ENCODE data around the gene PRELID2.

PRELID2 gene

GRCh38 chr5:145793574-145793973 lies 41.6 kb downstream of the PRELID2 start:
- DNase-seq, result no peak

GRCh38 chr5:145792840-145793239 lies 42.3 kb downstream of the PRELID2 start:
- no peak for DNase-seq

- DNase-seq, result no peak
Measured at GRCh38 chr5:145791866-145792265, 43.3 kb downstream of the PRELID2 start.

GRCh38 chr5:145787996-145788395 lies 47.1 kb downstream of the PRELID2 start:
- no peak for DNase-seq

- no peak for DNase-seq
Measured at GRCh38 chr5:145787507-145787906, 47.6 kb downstream of the PRELID2 start.

DNA sequence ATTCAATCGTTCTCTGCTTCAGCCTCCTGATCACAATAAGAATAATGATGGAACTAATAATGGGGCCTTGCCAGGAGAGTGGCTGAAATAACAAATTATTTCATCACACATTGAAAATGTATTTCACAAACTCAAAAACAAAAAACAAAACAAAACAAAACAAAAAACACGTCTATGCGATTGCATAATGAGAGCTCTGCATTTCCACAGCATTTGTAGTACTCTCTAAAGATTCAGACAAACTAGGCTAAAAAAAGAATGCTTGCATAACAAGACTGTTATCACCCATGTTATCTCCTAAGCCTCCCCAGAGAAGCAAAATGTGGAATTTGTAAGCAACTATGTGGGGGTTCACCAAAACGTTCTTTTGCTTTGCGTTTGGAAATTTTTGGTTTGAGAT lies 48.1 kb downstream of the PRELID2 start:
- no peak for DNase-seq

- DNase-seq, result no peak
Measured at GRCh38 chr5:145780982-145781381, 54.2 kb downstream of the PRELID2 start.

DNA sequence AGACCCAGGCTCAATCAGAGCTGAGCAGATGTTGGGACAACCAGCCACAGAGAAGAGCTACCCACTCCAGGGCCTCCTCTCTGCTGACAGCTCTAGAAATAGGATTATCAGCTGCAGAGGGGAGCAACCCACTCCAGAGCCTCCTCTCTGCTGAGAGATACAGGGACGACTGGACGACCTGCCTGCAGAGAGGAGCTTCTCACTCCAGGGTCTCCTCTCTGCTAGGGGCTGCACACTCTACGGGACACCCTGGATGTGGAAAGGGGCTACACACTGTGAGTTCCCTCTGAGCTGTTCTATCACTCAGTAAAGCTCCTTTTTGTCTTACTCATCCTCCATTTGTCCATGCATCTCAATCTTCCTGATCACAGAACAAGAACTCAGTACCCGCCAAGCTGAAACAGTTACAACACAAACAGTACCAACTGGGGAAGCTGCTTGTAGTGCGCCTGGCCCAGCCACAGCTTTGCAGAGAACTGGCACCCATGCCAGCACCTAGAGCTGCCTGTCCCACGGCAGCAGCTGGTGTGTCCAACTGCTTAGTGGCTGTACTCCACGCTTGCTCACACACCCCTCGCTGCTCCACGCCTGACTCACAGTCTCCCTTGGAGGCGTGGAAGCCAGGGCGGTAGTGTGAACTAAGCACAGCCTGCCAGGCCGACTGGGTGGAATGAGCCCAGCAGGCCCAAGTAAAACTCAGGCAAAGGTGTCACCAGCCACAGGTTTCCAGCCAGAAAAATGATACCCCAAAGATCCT lies 56.8 kb downstream of the PRELID2 start:
- DNase-seq, result no peak

GRCh38 chr5:145777445-145778063 lies 57.6 kb downstream of the PRELID2 start:
- DNase-seq, result no peak

GRCh38 chr5:145776886-145777285 lies 58.3 kb downstream of the PRELID2 start:
- DNase-seq, result no peak

DNA sequence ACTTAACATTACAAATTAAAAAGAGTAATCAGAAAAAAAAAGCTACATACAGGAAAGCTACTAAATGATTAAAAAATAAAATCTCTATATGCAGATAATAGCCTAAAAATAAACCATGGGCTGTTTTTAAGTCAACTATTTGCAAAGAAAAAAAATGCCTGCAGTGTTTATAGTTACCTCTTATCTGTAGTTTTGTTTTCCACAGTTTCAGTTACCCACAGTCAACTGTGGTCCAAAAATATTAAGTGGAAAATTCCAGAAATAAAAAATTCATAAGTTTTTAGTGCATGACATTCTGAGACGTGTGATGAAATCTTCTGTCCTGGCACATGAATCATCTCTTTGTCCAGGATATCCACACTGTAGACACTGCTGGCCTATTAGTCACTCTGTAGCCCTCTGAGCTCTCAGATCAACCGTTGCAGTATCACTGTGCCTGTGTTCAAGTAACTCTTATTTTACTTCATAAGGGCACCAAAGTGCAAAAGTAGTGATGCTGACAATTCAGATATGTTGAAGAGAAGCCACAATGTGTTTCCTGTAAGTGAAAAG lies 59.2 kb downstream of the PRELID2 start:
- DNase-seq, result no peak

GRCh38 chr5:145775411-145775810 lies 59.7 kb downstream of the PRELID2 start:
- DNase-seq, result no peak

DNA sequence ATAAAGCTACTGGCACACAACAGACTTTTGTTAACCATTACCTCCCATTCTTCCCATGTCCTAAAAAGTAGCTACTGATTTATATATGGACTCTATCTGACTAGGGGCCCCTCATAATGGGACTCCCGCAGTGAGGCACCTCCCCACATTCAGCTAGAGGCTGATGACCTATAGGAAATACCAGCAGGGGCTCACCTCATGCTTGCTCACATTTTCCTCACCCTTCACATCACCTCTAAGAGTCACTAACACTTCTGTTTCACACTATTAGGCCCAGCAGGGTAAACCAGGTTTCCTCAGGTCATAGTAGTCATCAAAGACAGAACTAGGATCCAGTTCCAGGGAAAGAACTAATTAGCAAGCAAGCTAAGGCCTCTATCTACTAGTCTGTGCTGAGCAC lies 60.7 kb downstream of the PRELID2 start:
- DNase-seq, result no peak

GRCh38 chr5:145772466-145772865 lies 62.7 kb downstream of the PRELID2 start:
- no peak for DNase-seq

- DNase-seq, result no peak
Measured at GRCh38 chr5:145768863-145769262, 66.3 kb downstream of the PRELID2 start.

DNA sequence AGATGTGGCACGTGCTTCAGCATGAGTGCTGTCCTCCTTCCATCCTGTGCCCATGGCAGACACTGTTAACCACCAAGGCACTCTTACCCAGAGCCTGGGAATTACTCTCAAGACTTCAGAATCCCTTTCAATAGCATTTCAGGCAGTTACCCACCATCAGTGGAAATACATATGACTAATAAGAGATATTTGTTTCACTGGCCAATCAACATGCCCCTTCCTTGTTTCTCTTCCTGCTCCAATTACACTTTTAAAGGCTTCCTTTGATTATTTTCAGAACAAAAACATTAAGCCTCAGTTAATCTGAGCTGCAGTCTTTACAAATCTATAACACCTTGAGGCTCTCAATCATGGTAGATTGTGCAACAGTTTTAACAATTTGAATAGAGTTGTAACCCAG lies 70.8 kb downstream of the PRELID2 start:
- DNase-seq, result no peak

- no peak for DNase-seq
Measured at GRCh38 chr5:145762833-145763232, 72.3 kb downstream of the PRELID2 start.

DNA sequence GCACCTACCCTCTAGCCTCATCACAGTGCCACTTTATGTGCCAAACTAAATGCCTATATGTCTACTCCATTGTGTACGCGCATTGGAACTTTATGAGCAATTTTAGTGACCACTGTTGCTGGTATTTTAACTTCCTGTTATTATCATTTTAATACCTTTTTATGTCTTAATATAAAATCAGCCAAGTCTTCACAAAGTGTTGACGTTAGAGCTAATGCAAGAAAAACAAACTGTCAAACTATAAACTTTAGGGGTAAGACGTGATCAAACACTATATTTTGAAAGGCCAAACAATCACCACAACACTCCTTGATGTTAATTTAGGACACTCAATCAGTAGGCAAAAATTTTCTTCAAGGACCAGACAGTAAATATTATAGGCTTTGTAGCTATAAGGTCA lies 73.9 kb downstream of the PRELID2 start:
- DNase-seq, result no peak

- DNase-seq, result no peak
Measured at GRCh38 chr5:145760660-145761059, 74.5 kb downstream of the PRELID2 start.

DNA sequence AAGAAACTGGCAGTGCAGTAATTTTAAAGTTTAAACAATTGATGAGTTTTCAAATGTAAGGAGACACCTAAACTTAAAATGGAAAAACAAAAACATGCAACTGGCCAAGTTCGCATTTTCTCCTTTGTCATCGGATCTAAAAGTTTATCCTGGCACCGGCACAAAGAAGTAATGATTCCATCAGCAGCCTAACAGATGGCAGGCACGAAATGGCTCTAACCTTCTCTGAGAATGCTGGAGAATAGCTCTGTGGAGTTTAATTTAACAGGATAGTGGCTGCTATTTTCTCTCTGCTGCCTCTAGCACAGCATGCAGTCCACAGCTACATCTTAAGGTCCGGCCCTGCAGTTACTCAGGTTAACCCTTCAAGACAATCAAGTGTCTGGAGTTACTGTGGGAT lies 82.2 kb downstream of the PRELID2 start:
- no peak for DNase-seq

DNA sequence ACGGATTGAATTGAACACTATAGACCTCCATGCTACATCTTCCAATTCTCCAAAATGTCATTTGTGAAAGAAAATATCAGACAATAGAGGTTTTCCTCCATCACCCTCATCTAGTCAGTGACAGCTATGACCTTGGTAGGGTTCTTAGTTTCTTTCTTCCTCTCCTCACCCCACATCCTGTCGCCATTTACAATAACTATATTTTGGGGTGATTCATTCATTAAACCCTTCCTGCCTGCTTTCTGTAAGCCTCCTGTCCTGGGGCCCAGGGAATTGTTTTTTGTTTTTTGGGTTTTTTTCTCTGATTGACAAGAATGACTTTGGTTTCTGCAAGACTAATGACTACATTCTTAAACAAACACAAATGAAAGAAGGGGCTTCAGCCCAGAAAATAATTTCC lies 82.6 kb downstream of the PRELID2 start:
- DNase-seq, result no peak

- DNase-seq, result no peak
Measured at GRCh38 chr5:145750199-145750598, 84.9 kb downstream of the PRELID2 start.

DNA sequence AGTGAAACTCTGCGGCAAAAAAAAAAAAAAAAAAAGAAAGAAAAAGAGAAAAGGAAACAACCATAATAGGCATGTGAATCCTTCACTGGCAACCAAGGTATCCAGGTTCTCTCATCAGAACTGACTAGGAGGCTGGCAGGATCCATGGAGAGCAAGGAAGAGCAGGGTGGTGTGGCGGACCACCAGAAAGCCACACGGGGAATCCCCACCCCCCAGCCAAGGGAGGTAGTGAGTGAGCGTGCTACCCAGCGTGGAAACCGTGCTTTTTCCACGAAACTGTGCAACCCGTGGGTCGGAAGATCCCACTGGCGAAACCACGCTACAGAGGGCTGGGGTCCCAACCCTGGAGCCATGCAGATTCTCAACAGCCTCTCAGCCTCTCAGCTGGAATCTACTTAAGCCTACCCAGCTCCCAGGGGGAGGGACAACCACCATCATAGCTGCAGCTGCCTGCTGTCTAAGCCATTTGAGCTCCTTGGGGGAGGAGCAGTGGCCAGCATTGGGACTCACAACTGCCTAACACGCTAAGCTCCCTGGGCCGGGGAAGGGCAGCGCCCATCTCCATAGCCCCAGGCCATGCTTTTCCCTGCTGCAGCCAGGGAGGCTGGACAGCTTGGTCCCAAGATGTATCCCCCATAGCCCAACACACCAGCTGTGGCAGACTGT lies 91.6 kb downstream of the PRELID2 start:
- DNase-seq, result no peak

- DNase-seq, result no peak
Measured at GRCh38 chr5:145739843-145740242, 95.3 kb downstream of the PRELID2 start.
